ENCODE results near the gene TNFRSF17. TPM values are rescaled to one million over a fixed set of nuclear protein-coding genes. Genes with fewer than 3 reads are reported as not detected.

The TNFRSF17 gene
- total RNA-seq, 4 donors from 2014 or later: not detected

DNA sequence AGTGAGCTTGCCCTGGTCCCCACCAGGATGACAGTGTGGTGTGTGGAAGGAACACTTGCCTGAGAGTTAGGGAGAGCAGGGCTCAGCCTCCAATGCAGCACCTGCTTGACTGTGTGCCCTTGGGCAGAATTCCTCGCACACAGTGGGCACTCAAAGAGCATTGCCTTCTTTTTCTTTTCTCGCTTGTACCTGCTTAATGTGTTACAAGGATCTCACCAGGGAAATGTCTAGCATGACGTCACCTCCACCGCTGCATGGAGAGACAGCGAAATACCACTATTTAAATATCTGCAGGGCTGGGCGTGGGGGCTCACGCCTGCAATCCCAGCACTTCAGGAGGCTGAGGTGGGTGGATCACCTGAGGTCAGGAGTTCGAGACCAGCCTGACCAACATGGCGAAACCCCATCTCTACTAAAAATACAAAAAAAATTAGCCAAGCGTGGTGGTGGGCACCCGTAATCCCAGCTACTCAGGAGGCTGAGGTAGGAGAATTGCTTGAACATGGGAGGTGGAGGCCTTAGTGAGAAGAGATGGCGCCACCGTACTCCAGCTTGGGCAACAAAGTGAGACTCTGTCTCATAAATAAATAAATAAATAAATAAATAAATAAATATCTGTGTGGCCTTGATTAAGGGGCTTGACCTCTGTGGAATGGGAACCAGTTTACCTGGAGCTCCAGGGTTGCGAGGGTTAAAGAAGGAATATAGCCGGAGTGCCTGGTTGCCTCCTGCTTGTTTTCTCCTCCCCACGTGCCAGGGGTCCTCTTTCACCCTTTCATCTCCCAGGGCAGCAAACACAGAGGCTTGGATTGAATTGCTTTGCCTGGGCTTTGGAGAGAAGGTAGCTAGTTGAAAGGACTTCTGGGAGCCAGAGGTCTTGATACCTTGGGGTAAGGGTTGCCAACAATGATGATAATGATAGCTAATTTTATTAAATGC is 27.8 kb downstream of the TNFRSF17 start:
- no peak for DNase-seq (ENCODE audit: low spot score in 2 of 2)
- H3K4me1 ChIP-seq: peaks cover 22% of the 10 kb centered on the region
- 92% methylated on average over 16 of the region's 16 CpGs for WGBS

DNA sequence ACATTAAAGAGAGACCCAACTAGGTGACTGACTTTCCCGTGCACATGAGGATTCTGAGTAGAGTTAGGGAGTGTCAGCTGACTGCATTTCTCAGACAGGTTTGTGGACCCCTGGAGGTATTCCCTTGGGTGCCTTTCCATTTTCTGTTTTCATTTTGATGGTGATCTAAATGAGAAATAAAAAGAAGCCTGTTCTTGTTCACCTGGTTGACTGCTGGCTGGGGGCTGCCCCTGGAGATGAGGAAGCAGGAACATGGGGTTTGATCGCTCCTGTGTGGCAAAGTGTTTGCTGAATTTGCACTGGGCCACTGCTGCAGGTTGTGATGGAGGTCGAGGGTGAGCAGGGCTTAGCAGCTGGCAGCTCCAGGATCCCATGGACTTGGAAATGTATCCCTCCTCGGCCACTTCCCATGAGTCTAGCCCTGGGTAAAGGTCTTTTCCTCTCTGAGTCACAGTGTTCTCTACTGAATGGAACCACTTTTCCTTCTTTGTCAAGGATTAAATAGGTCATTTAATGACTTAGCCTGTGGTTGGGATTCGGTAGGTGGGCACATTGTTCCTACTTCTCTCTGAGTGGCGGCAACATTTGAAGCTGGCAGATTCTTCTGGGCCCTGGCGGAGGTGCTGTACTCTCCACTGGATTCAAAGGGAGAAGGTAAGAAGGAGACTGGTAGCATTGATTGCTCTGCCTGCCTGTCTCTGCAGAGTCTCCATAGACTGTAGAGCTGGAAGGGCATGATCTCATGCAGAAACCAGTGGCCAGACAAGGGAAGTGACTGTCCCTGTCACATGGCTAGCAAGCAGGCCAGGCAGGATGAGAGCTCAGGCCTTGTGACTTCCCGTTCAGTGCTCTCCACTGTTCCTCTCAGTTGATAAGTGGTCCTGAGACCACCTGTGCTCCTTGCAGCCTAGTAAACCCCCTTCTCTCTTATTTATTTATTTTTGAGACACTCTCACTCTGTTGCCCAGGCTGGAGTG is 29.4 kb downstream of the TNFRSF17 start:
- Histone ChIP-seq H3K9me3 (no peaks in the 10 kb centered on the region), H3K36me3 (no peaks in the 10 kb centered on the region), H3K4me3 (no peak overlapping the region), H3K4me1 (peaks cover 19% of the 10 kb centered on the region), H3K27ac (no peak overlapping the region), H3K27me3 (no peaks in the 10 kb centered on the region)
- TF ChIP-seq EP300 (IDR thresholded peaks at IDR 0.05): no peak
- no peak for TF ChIP-seq POLR2A (IDR thresholded peaks at IDR 0.05)
- TF ChIP-seq, protein P1, sequence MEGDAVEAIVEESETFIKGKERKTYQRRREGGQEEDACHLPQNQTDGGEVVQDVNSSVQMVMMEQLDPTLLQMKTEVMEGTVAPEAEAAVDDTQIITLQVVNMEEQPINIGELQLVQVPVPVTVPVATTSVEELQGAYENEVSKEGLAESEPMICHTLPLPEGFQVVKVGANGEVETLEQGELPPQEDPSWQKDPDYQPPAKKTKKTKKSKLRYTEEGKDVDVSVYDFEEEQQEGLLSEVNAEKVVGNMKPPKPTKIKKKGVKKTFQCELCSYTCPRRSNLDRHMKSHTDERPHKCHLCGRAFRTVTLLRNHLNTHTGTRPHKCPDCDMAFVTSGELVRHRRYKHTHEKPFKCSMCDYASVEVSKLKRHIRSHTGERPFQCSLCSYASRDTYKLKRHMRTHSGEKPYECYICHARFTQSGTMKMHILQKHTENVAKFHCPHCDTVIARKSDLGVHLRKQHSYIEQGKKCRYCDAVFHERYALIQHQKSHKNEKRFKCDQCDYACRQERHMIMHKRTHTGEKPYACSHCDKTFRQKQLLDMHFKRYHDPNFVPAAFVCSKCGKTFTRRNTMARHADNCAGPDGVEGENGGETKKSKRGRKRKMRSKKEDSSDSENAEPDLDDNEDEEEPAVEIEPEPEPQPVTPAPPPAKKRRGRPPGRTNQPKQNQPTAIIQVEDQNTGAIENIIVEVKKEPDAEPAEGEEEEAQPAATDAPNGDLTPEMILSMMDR (IDR thresholded peaks at IDR 0.05): no peak
- TF ChIP-seq POLR2AphosphoS5 (IDR thresholded peaks at IDR 0.05): no peak
- DNase-seq (ENCODE audit: low spot score in 2 of 2): no peak
- 74% methylated on average over 8 of the region's 8 CpGs for WGBS

More for the DNA sequence above, 27.8 kb downstream of the TNFRSF17 start:
- no peaks in the 10 kb centered on the region for H3K27me3 ChIP-seq
- H3K4me3 ChIP-seq: no peak overlapping the region
- no peak overlapping the region for H3K27ac ChIP-seq
- no peaks in the 10 kb centered on the region for H3K9me3 ChIP-seq
- H3K36me3 ChIP-seq: no peaks in the 10 kb centered on the region
- no peak for TF ChIP-seq POLR2AphosphoS5 (IDR thresholded peaks at IDR 0.05)
- TF ChIP-seq, protein P1 (IDR thresholded peaks at IDR 0.05): no peak
- TF ChIP-seq POLR2A (IDR thresholded peaks at IDR 0.05): no peak
- no peak for TF ChIP-seq EP300 (IDR thresholded peaks at IDR 0.05)

DNA sequence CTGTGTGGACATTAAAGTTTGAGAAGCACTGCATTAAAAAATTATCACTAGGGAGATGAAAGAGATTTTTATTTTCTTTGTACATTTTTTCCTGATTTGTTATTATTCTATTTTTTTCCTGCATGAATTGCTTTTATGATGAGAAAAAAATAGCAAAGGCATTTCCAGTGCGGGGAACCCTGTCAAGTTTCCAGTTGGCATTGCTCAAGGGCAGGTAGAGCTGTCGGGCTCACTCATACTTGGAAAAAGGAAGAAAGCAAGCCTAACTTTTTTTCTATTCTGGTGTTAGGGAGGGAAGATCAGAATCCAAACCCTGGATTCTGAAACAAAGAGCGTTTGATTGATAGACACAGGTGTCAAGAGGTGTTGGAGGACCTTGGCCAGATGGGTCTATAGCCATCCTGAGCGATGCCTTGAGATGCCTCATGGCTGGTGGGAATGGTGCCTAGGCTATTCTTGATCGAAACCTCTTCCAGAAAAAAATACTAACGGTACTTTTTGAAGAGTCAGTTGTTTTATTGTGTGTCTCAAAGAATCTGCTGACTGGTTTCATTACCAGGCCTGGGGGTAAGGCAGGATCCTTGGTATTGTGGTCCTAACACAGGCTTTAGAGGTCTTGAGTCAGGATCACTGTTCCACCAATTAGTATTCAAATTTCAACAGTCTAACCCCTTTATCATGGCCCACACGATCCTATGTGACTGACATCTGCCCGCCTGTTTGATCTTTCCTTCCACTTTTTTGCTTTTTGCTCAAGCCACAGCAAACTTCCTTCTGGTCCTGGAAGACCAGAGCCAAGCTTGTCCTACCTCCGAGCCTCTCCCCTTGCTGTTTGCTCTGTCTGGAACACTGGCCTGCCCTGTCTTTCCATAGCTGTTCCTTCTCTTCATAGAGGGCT is 31.7 kb downstream of the TNFRSF17 start:
- 60% methylated on average over 9 of the region's 9 CpGs for WGBS
- H3K27ac ChIP-seq: no peak overlapping the region
- no peak for TF ChIP-seq POLR2A (IDR thresholded peaks at IDR 0.05)
- no peak for TF ChIP-seq POLR2AphosphoS5 (IDR thresholded peaks at IDR 0.05)
- TF ChIP-seq, protein P1 (IDR thresholded peaks at IDR 0.05): no peak
- no peak for TF ChIP-seq EP300 (IDR thresholded peaks at IDR 0.05)
- no peak overlapping the region for H3K4me3 ChIP-seq
- peaks cover 16% of the 10 kb centered on the region for H3K4me1 ChIP-seq
- H3K9me3 ChIP-seq: no peaks in the 10 kb centered on the region
- DNase-seq (ENCODE audit: low spot score in 2 of 2): no peak
- no peaks in the 10 kb centered on the region for H3K27me3 ChIP-seq
- H3K36me3 ChIP-seq: peaks cover 3% of the 10 kb centered on the region

DNA sequence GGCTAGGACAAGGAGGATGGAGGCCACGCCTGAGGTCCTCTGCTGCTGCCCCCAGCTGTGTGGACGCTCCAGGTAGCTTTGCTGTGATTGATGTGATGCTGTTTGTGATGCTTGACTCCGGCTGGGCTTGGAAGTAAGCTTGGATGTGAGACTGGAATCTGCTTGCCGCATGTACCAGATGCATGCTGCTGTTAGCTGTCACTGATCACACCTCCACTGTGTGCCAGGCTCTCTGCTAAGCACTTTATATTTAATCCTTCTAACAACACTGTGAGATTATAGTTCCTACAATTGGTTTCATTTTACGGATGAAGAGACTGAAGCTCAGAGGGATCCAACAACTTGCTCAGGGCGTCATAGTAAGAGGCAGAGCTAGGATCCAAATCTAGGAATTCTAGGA is 35.0 kb downstream of the TNFRSF17 start:
- Histone ChIP-seq H3K36me3 (peaks cover 19% of the 10 kb centered on the region), H3K4me1 (peaks cover 3% of the 10 kb centered on the region), H3K27ac (no peak overlapping the region), H3K9me3 (no peaks in the 10 kb centered on the region), H3K27me3 (no peaks in the 10 kb centered on the region), H3K4me3 (no peak overlapping the region)
- no peak for DNase-seq (ENCODE audit: low spot score in 2 of 2)
- TF ChIP-seq POLR2AphosphoS5 (IDR thresholded peaks at IDR 0.05): no peak
- TF ChIP-seq EP300 (IDR thresholded peaks at IDR 0.05): no peak
- TF ChIP-seq, protein P1 (IDR thresholded peaks at IDR 0.05): no peak
- no peak for TF ChIP-seq POLR2A (IDR thresholded peaks at IDR 0.05)
- whole genome bisulfite sequencing: 85% methylated on average over 6 of the region's 6 CpGs
